Upper lobe of left lung (tissue), 4 donors: ENCODE measurements around the gene ANXA2.

Source experiments
- POLR2A ChIP-seq, 4 donors: fragments of 450-650 bp; IDR thresholded peaks; one replicate each; pipeline ENCODE4 v1.5.1; 2016 to 2017; ENCODE audit warnings: antibody characterized with exemption in 4 of 4, mild to moderate bottlenecking in 2 of 4
- TF ChIP-seq, protein P1 (sequence below), 6 experiments: fragments of 450-650 bp in 4 of 6; fragments of 200-600 bp in 2 of 6; sonication (generic) in 2 of 6; IDR thresholded peaks; one replicate each; pipeline ENCODE4 v1.5.1; 2016 to 2019; ENCODE audit warnings: antibody characterized with exemption in 6 of 6

GRCh38 chr15:60373745-60374144 lies 24.0 kb downstream of the ANXA2 start:
- TF ChIP-seq POLR2A (IDR thresholded peaks at IDR 0.05), result no peak
- TF ChIP-seq, protein P1, sequence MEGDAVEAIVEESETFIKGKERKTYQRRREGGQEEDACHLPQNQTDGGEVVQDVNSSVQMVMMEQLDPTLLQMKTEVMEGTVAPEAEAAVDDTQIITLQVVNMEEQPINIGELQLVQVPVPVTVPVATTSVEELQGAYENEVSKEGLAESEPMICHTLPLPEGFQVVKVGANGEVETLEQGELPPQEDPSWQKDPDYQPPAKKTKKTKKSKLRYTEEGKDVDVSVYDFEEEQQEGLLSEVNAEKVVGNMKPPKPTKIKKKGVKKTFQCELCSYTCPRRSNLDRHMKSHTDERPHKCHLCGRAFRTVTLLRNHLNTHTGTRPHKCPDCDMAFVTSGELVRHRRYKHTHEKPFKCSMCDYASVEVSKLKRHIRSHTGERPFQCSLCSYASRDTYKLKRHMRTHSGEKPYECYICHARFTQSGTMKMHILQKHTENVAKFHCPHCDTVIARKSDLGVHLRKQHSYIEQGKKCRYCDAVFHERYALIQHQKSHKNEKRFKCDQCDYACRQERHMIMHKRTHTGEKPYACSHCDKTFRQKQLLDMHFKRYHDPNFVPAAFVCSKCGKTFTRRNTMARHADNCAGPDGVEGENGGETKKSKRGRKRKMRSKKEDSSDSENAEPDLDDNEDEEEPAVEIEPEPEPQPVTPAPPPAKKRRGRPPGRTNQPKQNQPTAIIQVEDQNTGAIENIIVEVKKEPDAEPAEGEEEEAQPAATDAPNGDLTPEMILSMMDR (IDR thresholded peaks at IDR 0.05), result no peak
